HG03103 (cell line): ENCODE data around the gene B9D1.

Source experiments
- ATAC-seq: cut with Tn5 transposase; IDR thresholded peaks from one replicate; pipeline ENCODE4 v1.9.1; 2021; ENCODE audit warnings: low read depth; ENCODE audit not compliant: unreplicated experiment

B9D1 gene

DNA sequence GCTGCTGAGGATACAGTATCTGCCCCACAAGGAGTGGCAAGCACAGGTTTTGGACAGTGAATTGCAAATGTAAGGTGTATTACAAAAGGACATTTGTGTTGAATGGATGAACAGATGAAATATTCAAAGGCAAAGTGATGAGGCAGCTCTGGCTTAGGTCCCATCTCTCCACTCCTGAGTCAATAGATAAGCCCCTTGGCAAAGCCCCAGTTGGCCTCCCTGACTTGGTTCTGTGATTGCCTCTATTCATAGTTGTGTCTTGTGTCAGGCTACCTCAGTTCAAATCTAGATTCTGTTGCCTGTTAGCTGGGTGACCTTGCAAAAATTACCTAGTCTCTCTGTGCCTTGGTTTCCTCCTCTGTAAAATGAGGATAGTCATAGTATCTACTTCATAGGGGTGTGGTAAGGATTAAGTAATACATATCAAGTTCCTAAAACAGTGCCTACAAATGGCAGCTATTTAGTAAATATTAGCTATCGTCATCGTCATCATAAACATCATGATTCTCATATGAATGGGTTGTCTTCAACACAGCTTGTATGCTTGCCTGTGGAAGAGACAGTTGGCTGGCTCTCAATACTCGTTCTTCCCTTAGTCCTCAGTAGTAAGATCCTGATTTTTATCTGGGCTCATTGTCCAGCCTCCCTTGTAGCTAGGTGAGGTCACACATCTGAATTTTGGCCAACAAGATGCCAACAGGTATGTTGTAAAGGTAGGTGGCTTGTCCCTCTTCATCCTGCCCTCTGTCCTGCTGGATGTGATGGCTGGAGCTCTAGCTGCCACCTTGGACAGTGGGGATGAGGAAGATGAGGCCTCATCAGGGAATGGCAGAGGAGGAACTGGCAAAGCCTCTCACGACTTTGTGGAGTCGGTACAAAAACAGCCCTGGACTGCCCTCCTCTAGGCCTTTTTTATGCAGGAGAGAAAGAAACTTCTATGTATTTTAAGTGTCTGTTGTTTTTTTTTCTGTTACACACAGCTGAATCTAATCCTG, 26.6 kb upstream of the B9D1 start:
- no peak for ATAC-seq

DNA sequence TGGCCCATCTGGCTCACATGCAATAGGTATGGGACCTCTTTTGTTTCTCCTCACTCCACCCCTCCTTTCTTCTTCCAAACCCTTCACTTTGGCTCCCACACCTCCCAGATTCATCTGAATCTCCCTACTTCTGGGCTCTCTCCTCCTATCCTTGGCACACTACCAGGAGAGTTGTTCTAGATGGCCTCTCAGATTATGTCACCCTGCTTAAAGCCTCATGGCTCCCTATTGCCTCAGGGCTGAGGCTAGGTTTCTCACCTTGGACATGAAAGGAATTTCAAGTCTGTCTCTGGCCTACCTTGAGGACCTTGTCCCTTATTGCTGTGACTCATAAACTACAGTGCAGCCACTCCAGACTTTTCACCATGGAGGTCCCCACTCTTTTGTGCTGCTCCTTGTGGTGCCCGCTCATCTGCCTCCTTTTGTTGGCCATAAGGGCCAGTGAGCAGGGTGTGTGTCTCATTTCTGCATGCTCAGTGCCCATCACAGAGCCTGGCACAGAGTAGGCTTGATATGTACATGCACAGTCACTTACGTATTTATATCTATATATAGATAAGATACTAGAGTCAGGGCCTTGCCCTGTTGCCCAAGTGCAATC, 25.5 kb upstream of the B9D1 start:
- ATAC-seq = no peak

DNA sequence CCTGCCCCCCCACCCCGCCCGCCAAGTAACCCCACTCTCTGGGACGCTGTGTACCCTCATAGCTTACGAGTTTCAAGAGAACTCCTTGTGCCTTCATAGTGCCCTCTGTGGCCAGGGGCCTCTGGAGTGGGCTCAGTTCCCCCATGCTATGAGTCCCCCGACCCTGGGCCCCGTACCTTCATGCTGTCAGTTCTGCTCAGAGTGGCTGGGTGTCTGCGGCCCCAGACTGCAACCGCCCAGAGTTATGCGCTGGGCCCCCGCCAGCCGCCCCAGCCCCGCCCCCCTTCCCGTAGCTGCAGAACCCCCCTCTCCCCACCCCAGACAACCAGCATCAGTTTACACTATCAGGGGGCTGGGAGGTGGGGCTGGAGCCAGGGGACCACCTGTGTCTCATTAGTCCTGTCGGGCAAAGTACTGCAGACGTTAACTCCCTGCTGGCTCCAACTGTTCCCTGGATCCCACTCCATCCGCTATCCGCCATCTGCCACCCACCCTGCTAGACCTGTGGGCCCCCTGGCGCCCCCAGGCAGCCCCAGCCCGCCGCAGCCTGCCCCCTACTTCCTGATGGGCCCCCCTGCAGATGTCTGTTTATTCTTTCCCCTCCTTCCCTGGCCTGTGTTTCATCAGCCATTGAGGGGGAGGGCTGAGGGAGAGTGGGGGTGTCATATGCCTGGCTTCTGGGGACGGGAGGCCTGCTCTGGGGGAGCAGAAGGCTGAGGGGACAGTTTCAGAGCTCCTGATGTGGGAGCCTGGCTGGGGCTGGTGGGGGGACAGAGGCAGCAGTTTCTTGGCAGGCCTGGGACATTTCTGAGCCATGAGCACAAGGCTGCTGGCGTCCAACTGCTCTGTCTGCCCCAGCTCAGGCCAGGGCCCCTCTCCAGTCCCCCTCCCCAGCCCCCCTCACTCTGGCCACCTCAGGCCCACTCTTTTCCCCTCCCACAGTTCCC, 24.7 kb upstream of the B9D1 start, which contains the start of gene MFAP4:
MFAP4 (minus strand) TSS at position 217 of the 947 bp plus-strand sequence; CDS start at position 182, 35 bp downstream.
- ATAC-seq = no peak

DNA sequence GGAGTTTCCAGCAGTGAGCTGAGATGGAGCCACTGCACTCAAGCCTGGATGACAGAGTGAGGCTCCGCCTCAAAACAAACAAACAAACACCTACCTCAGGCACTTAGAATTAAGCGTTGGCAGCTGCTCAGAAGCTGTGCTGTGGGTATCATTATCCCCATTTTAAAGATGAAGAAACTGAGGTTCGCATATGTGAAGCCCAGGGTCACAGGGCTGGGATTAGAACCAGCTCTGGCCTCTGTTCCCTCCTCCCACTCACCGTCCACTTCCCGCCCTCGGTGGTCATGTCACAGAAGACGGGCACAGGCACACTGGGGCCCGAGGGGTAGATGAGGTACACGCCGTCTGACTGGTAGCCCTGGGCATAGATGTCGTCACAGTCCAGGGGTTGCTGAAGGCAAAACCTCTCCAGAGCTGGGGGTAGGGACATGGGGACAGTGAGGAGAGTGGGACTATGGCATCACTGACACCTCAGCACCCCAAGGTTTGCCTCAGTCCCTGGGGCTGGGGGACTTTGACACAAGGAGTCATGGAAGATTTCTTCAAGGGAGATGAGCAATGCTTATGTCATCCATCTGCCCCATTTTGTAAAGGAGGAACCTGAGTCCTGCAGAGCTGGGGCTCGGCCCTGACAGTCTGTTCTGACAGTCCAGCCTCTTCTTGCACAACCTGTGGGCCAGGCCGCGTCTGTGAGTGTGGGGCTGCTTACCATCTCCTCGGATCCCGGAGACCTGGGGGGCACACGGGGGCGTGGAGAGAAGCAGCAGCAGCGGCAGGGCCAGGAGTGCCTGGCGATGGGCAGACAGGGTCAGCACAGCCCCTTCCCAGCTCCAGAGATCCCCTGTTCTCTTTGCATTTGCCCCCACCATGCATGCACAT, 23.8 kb upstream of the B9D1 start:
- ATAC-seq = no peak

DNA sequence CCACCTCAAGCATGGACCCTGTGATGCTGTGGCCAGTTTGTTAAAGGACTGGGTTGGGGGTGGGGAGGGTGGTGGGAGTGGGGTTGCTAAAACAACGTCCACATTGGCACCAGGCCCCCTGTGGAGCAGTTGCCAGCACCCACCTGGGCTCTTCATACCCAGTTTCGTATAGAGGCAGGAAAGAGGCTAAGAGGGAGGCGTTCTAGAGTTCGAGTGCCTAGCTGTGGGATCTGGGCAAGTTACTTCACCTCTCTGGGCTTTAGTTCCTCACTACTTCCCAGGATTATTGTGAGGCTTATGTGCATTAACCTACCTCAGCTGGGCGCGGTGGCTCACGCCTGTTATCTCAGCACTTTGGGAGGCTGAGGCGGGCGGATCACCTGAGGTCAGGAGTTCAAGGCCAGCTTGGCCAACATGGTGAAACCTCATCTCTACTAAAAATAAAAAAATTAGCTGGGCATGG, 23.0 kb upstream of the B9D1 start:
- ATAC-seq = no peak

DNA sequence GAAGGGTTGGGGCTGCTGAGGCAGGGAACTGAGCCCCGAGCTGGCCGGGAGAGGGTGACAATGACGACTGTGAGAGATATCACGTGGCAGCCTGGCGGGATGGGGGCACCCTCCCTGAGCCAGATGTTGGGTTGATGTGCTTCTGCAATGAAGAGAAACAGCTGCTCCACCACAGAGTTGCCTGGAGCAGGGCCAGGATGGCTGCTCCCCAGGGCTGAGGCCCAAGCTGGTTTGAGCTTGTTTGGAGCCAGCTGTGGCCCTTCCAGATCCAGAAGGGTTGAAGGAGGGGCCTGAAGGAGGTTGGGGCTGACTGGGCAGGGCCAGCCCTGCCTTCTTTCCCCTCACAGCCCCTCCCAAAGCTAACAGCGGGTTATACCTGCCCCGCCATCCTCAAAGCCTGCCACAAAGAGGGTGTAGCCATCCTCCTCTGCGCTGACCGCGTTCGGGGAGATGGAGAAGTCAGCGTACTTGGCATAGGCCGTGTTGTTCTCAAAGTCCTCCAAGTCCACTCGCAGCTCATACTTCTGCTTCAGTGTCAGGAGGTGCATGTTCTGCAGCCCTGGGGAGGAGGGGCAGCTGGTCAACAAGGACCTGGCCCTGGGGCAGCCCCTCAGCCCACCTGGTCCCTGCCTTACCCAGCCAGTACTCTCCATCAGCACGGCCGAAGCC, 22.3 kb upstream of the B9D1 start:
- ATAC-seq = no peak

DNA sequence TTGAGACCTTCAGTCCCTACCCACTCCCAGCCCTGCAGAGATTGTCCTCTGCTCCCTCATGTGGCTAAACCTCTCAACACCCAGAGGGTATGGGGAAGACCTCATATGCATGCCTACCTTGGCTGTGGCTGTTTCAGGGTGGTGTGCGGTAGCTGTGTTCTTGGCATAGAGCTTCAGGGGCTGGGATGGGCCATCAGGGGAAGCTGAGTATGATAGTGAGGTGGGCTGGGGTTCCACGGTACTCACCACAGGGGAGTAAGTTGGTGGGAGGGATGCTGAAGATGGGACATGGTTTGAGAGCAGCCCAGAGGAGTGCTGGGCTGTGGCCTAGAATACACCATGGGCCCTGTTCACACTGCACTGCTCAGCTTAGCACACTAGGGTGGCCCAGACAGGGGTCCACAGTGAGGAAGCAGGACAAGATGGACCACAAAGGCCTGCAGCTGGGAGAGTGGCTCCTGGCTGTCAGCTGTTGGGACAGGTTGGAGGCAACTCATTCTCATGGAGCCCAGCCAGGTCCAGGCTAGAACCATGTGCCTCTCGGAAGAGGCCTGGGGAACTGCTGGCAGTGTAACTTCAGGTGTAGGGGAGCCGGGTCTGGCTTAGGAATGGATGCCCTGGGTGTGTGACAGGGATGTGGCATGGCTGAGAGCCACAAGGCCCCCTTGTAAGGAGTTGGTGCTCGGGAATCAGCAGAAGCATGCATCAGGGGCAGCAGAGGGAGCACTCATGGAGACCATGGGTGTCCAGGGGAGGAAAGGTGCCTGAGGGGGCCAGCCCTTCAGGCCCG, 21.4 kb upstream of the B9D1 start:
- no peak for ATAC-seq

DNA sequence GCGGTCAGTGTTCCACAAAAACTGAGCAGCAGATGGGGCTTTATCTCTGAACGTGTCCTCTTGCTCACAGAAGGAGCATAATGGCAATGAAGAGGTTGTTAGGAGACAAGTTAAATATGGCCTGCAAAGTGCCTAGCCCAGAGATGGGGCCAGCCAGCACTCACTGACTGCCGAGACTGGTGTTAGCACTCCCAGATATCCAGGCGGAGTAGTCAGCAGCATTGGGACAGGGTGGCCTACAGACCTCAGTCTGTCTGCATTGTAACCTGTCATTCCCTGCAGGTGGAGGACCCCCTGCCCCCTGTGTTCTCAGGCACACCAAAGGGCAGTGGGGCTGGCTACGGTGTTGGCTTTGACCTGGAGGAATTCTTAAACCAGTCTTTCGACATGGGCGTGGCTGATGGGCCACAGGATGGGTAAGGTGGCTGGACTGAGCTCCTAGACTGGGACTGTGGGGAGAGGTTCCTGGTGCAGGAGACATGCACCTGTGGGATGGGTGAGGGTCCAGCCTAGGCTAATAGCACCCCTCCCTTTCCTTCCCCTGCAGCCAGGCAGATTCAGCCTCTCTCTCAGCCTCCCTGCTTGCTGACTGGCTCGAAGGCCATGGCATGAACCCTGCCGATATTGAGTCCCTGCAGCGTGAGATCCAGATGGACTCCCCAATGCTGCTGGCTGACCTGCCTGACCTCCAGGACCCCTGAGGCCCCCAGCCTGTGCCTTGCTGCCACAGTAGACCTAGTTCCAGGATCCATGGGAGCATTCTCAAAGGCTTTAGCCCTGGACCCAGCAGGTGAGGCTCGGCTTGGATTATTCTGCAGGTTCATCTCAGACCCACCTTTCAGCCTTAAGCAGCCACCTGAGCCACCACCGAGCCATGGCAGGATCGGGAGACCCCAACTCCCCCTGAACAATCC, 20.3 kb upstream of the B9D1 start:
- ATAC-seq = no peak

DNA sequence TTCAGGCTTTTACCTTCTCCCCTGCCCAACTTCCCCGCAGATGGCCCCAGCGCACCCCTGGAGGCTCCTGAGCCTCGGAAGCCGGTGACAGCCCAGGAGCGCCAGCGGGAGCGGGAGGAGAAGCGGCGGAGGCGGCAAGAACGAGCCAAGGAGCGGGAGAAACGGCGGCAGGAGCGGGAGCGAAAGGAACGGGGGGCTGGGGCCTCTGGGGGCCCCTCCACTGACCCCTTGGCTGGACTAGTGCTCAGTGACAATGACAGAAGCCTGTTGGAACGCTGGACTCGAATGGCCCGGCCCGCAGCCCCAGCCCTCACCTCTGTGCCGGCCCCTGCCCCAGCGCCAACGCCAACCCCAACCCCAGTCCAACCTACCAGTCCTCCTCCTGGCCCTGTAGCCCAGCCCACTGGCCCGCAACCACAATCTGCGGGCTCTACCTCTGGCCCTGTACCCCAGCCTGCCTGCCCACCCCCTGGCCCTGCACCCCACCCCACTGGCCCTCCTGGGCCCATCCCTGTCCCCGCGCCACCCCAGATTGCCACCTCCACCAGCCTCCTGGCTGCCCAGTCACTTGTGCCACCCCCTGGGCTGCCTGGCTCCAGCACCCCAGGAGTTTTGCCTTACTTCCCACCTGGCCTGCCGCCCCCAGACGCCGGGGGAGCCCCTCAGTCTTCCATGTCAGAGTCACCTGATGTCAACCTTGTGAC, 19.4 kb upstream of the B9D1 start:
- ATAC-seq = no peak

DNA sequence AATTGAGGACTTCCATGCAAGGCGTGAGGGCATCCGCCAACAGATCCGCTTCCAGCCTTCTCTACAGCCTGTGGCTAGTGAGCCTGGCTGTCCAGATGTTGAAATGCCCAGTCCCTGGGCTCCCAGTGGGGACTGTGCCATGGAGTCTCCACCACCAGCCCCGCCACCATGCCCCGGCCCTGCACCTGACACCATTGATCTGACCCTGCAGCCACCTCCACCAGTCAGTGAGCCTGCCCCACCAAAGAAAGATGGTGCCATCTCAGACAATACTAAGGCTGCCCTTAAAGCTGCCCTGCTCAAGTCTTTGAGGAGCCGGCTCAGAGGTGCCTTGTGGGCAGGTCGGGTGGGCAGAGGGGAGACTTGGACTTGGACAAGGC, 18.8 kb upstream of the B9D1 start:
- ATAC-seq = no peak

DNA sequence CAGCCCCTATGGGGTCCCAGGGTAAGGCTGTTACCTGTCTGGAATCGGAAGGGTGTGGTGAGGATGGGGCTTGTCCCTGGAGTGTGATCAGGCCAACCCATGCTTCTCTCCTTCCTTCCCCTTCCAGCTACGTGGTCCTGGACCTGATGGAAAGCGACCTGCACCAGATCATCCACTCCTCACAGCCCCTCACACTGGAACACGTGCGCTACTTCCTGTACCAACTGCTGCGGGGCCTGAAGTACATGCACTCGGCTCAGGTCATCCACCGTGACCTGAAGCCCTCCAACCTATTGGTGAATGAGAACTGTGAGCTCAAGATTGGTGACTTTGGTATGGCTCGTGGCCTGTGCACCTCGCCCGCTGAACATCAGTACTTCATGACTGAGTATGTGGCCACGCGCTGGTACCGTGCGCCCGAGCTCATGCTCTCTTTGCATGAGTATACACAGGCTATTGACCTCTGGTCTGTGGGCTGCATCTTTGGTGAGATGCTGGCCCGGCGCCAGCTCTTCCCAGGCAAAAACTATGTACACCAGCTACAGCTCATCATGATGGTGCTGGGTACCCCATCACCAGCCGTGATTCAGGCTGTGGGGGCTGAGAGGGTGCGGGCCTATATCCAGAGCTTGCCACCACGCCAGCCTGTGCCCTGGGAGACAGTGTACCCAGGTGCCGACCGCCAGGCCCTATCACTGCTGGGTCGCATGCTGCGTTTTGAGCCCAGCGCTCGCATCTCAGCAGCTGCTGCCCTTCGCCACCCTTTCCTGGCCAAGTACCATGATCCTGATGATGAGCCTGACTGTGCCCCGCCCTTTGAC, 18.2 kb upstream of the B9D1 start:
- no peak for ATAC-seq

DNA sequence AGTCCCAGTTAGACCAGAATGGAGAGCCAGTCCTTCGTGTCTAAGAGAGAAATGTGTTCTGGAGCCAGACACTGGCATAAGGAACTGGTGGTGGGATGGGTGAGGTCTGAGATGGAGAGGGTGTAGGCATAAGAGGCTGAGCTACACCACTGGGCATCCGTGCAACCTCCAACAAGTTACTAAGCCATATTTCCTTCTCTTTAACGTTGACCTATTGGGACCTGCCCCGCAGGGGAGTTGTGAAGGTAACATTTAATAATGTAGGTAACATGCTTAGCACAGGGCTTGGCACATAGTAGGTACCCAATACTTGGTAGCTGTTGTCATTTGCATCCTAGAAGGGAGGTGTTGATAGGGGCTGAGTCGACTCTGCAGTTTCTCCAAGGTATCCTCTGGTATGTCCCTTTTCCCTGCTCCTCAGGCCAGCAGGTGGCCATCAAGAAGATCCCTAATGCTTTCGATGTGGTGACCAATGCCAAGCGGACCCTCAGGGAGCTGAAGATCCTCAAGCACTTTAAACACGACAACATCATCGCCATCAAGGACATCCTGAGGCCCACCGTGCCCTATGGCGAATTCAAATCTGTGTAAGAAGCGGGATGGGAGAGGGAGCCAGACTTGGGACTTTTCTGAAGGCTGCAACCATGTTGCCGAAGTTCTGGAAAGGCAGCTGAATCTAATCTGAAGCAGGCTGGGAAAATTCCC, 17.0 kb upstream of the B9D1 start:
- ATAC-seq = no peak

DNA sequence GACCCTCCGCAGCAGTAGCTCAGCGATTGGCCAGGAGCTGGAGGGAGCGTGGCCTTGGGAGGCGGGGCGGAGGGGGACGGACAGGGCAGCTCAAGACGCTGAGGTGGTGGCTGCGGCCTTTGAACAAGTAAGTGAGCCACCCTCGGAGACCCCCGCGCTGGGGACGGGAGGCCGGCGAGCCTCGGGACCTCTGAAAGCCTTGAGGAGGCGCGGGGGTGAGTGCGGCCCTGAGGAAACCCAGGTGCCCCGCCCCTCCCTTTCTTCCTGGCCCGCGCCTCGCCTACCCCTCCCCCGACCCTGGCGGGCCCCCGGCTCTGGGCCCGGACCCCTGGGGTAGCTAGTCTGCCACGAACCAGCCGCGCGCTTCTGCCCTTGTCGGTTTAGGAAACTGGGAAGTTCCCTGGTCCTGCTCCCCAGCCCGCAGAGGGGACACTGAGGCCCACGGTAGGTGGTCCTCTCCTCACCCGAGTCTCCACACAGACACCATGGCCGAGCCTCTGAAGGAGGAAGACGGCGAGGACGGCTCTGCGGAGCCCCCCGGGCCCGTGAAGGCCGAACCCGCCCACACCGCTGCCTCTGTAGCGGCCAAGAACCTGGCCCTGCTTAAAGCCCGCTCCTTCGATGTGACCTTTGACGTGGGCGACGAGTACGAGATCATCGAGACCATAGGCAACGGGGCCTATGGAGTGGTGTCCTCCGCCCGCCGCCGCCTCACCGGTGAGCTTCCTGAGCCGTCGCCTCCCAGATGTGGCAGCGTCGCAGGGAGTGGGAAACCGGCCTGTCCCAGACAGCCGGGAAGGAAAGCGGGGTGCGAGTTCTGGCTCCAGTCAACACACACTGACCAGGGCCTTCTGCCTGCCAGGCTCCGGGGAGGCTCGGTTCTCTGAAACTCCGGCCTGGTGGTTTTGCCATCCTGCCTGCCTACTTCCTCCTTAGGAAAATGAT, 16.2 kb upstream of the B9D1 start, which contains the start of gene MAPK7:
MAPK7 (plus strand) TSS at position 83 of the 945 bp plus-strand sequence; CDS start at position 486, 403 bp downstream.
- peak; percentile 3 for ATAC-seq
